Measurements from ENCODE around the gene KRTAP5-11.
"Not testable (repeated sequence)": the region's sequence is repeated elsewhere in the genome, so short reads cannot be mapped to it uniquely, and the experiment has no call there.

Gene KRTAP5-11

GRCh38 chr11:71582309-71582895 is at the start of gene KRTAP5-11:
KRTAP5-11 (minus strand) TSS chr11:71582875; CDS start chr11:71582837, 38 bp downstream.
- no peak for DNase-seq

- DNase-seq = not testable (repeated sequence)
These were observed 48.9 kb upstream of the KRTAP5-11 start for GRCh38 chr11:71631551-71631950.

GRCh38 chr11:71630071-71630470 is 47.4 kb upstream of the KRTAP5-11 start:
- not testable (repeated sequence) for DNase-seq

- DNase-seq = not testable (repeated sequence)
These were observed 46.3 kb upstream of the KRTAP5-11 start for GRCh38 chr11:71628943-71629342.

GRCh38 chr11:71623226-71623625 is 40.6 kb upstream of the KRTAP5-11 start:
- DNase-seq = not testable (repeated sequence)

- DNase-seq = not testable (repeated sequence)
These were observed 39.9 kb upstream of the KRTAP5-11 start for GRCh38 chr11:71622561-71622960.

GRCh38 chr11:71615003-71615402 is 32.3 kb upstream of the KRTAP5-11 start:
- DNase-seq = not testable (repeated sequence)

GRCh38 chr11:71614366-71614917 is 31.8 kb upstream of the KRTAP5-11 start:
- not testable (repeated sequence) for DNase-seq

- DNase-seq = not testable (repeated sequence)
These were observed 31.3 kb upstream of the KRTAP5-11 start for GRCh38 chr11:71613931-71614330.

GRCh38 chr11:71611218-71611910 is 28.7 kb upstream of the KRTAP5-11 start:
- DNase-seq = not testable (repeated sequence)

- DNase-seq = not testable (repeated sequence)
These were observed 25.6 kb upstream of the KRTAP5-11 start for GRCh38 chr11:71608272-71608671.

GRCh38 chr11:71607520-71608216 is 25.0 kb upstream of the KRTAP5-11 start:
- DNase-seq = not testable (repeated sequence)

GRCh38 chr11:71606853-71607519 is 24.3 kb upstream of the KRTAP5-11 start:
- DNase-seq = not testable (repeated sequence)

GRCh38 chr11:71604798-71605488 is 22.3 kb upstream of the KRTAP5-11 start:
- not testable (repeated sequence) for DNase-seq

GRCh38 chr11:71603221-71603620 is 20.5 kb upstream of the KRTAP5-11 start:
- DNase-seq = not testable (repeated sequence)

GRCh38 chr11:71589546-71589920 is 6.9 kb upstream of the KRTAP5-11 start:
- not testable (repeated sequence) for DNase-seq

- peak; percentile 11 for DNase-seq
These were observed 6.3 kb upstream of the KRTAP5-11 start for GRCh38 chr11:71588822-71589545.

GRCh38 chr11:71588314-71588713 is 5.6 kb upstream of the KRTAP5-11 start:
- not testable (repeated sequence) for DNase-seq

- not testable (repeated sequence) for DNase-seq
These were observed 3.0 kb upstream of the KRTAP5-11 start for GRCh38 chr11:71585673-71586072.

- DNase-seq = not testable (repeated sequence)
These were observed 294 bp upstream of the KRTAP5-11 start for GRCh38 chr11:71582969-71583368.

- no peak for DNase-seq
These were observed 849 bp downstream of the KRTAP5-11 start for GRCh38 chr11:71581826-71582225.
